IMR-90 (cell line): ENCODE data around the gene CCL19. TPM values are rescaled to one million over a fixed set of nuclear protein-coding genes. Genes with fewer than 3 reads are reported as not detected.

Source experiments
- ATAC-seq: fragments of 200-7000 bp; cut with Tn5 transposase; 2 replicates; pipeline ENCODE4 v1.9.1; 2020; ENCODE audit warnings: low read depth, mild to moderate bottlenecking, moderate library complexity
- BruUV-seq: library from RNA; stranded (reverse); fragments of 400-500 nt; replicated peaks from 2 replicates; lab custom pipeline; 2021; lab: Mats Ljungman, UMichigan
- CTCF ChIA-PET: fragments of 300-600 bp; formaldehyde crosslinking; extraction: SDS; loops from one replicate; lab custom pipeline; 2021; ENCODE audit warnings: antibody characterized with exemption; lab: Yijun Ruan, JAX
- POLR2A ChIA-PET: fragments of 300-600 bp; sonication (Branson Sonifier 250); formaldehyde crosslinking; loops from one replicate; lab custom pipeline; 2022; ENCODE audit warnings: antibody characterized with exemption; ENCODE audit not compliant: unreplicated experiment; lab: Charles Lee
- DNase-seq: peaks from one replicate; pipeline ENCODE4 v3.0.0; 2013
- H2AFZ ChIP-seq: replicated peaks from 2 replicates; pipeline ENCODE3; 2013; ENCODE audit warnings: low read length, mild to moderate bottlenecking; ENCODE audit not compliant: poor library complexity
- H2AK5ac ChIP-seq: 2 replicates; pipeline ENCODE4 v1.6.1; 2013; ENCODE audit warnings: low read depth, low read length, inconsistent platforms
- H2AK9ac ChIP-seq: replicated peaks from 2 replicates; pipeline ENCODE3; 2013; ENCODE audit warnings: mild to moderate bottlenecking, low read depth, low read length, moderate library complexity; ENCODE audit not compliant: poor library complexity
- H2BK120ac ChIP-seq: 2 replicates; pipeline ENCODE4 v1.6.1; 2013; ENCODE audit warnings: low read depth, low read length, inconsistent platforms
- H2BK15ac ChIP-seq: 3 replicates; pipeline ENCODE4 v1.6.1; 2013; ENCODE audit warnings: low read depth, low read length, inconsistent platforms
- H2BK20ac ChIP-seq: 2 replicates; pipeline ENCODE4 v1.6.1; 2013; ENCODE audit warnings: low read depth, mild to moderate bottlenecking, inconsistent platforms, low read length, moderate library complexity
- H2BK5ac ChIP-seq: 2 replicates; pipeline ENCODE4 v1.6.1; 2013; ENCODE audit warnings: mild to moderate bottlenecking, low read depth, low read length, inconsistent platforms; ENCODE audit not compliant: poor library complexity, severe bottlenecking
- H3K14ac ChIP-seq: replicated peaks from 2 replicates; pipeline ENCODE4 v1.6.1; 2013; ENCODE audit warnings: low read depth, low read length, inconsistent platforms
- H3K18ac ChIP-seq: 2 replicates; pipeline ENCODE4 v1.6.1; 2013; ENCODE audit warnings: low read depth, low read length, control low read depth
- H3K23ac ChIP-seq: 2 replicates; pipeline ENCODE4 v1.6.1; 2013; ENCODE audit warnings: low read depth, low read length, inconsistent platforms
- H3K27ac ChIP-seq: 2 replicates; pipeline ENCODE4 v1.5.1; 2013; ENCODE audit warnings: mild to moderate bottlenecking, control low read depth, low read length; ENCODE audit not compliant: insufficient read depth
- H3K27me3 ChIP-seq: 2 replicates; pipeline ENCODE4 v1.6.1; 2013; ENCODE audit warnings: low read length; ENCODE audit not compliant: control insufficient read depth, insufficient read depth
- H3K36me3 ChIP-seq: 2 replicates; pipeline ENCODE4 v1.6.1; 2013; ENCODE audit warnings: low read length, mixed read lengths; ENCODE audit not compliant: control insufficient read depth, insufficient read depth
- H3K4ac ChIP-seq: 2 replicates; pipeline ENCODE4 v1.6.1; 2013; ENCODE audit warnings: low read depth, low read length, inconsistent platforms
- H3K4me1 ChIP-seq: 2 replicates; pipeline ENCODE4 v1.6.1; 2013; ENCODE audit warnings: low read length, mixed read lengths; ENCODE audit not compliant: control insufficient read depth, insufficient read depth
- H3K4me2 ChIP-seq: 2 replicates; pipeline ENCODE4 v1.6.1; 2013; ENCODE audit warnings: low read depth, mild to moderate bottlenecking, control low read depth, low read length, moderate library complexity
- H3K4me3 ChIP-seq: 2 replicates; pipeline ENCODE4 v1.5.1; 2013; ENCODE audit warnings: low read depth, mild to moderate bottlenecking, control low read depth, low read length, moderate library complexity; ENCODE audit not compliant: insufficient read depth
- H3K56ac ChIP-seq: 2 replicates; pipeline ENCODE4 v1.6.1; 2013; ENCODE audit warnings: low read length, inconsistent platforms; ENCODE audit not compliant: insufficient read depth; ENCODE audit errors: extremely low read depth
- H3K79me1 ChIP-seq, 2 experiments: 2 replicates each; pipeline ENCODE4 v1.6.1; 2013; ENCODE audit warnings: low read length in 2 of 2, inconsistent platforms in 1 of 2, low read depth in 1 of 2
- H3K9ac ChIP-seq: 2 replicates; pipeline ENCODE4 v1.6.1; 2013; ENCODE audit warnings: low read depth, low read length, control low read depth
- H3K9me1 ChIP-seq: 2 replicates; pipeline ENCODE4 v1.6.1; 2013; ENCODE audit warnings: low read length, inconsistent platforms; ENCODE audit not compliant: insufficient read depth
- H3K9me3 ChIP-seq: 2 replicates; pipeline ENCODE4 v1.6.1; 2013; ENCODE audit warnings: low read length; ENCODE audit not compliant: control insufficient read depth, insufficient read depth
- H4K20me1 ChIP-seq: 2 replicates; pipeline ENCODE4 v1.6.1; 2013; ENCODE audit warnings: low read length, inconsistent platforms; ENCODE audit not compliant: insufficient read depth
- H4K5ac ChIP-seq: 2 replicates; pipeline ENCODE4 v1.6.1; 2013; ENCODE audit warnings: mild to moderate bottlenecking, low read depth, low read length, control low read depth
- H4K8ac ChIP-seq, 2 experiments: 2 replicates each; pipeline ENCODE4 v1.6.1; 2013; ENCODE audit warnings: low read depth in 2 of 2, low read length in 2 of 2, control low read depth in 1 of 2, inconsistent platforms in 1 of 2
- H4K91ac ChIP-seq: 2 replicates; pipeline ENCODE4 v1.6.1; 2013; ENCODE audit warnings: low read depth, low read length, inconsistent platforms; ENCODE audit not compliant: insufficient read depth
- BHLHE40 ChIP-seq: fragments of 150-350 bp; IDR thresholded peaks from 2 replicates; pipeline ENCODE4 v1.6.1; 2016; ENCODE audit warnings: mild to moderate bottlenecking, low read depth, low read length
- CHD1 ChIP-seq: IDR thresholded peaks from 2 replicates; pipeline ENCODE4 v1.6.1; 2012; ENCODE audit warnings: low read depth, low read length, improper control_type of control experiment
- FOS ChIP-seq: fragments of 150-350 bp; IDR thresholded peaks from 2 replicates; pipeline ENCODE4 v1.6.1; 2016; ENCODE audit warnings: low read depth, low read length
- MAFK ChIP-seq: IDR thresholded peaks from 2 replicates; pipeline ENCODE4 v1.6.1; 2012; ENCODE audit warnings: low read depth, low read length, improper control_type of control experiment
- MAZ ChIP-seq: IDR thresholded peaks from 2 replicates; pipeline ENCODE4 v1.6.1; 2012; ENCODE audit warnings: low read depth, mild to moderate bottlenecking, low read length, improper control_type of control experiment, moderate library complexity, borderline replicate concordance
- MXI1 ChIP-seq: IDR thresholded peaks from 2 replicates; pipeline ENCODE4 v1.6.1; 2012; ENCODE audit warnings: low read depth, mild to moderate bottlenecking, low read length, moderate library complexity, borderline replicate concordance
- NFE2L2 ChIP-seq: fragments of 150-350 bp; IDR thresholded peaks from 2 replicates; pipeline ENCODE4 v1.6.1; 2016; ENCODE audit warnings: low read depth, mild to moderate bottlenecking, low read length
- POLR2A ChIP-seq: IDR thresholded peaks from 2 replicates; pipeline ENCODE4 v1.6.1; 2012; ENCODE audit warnings: mild to moderate bottlenecking, low read depth, low read length
- RAD21 ChIP-seq: IDR thresholded peaks from 2 replicates; pipeline ENCODE4 v1.6.1; 2012; ENCODE audit warnings: low read length, improper control_type of control experiment
- RCOR1 ChIP-seq: IDR thresholded peaks from 2 replicates; pipeline ENCODE4 v1.6.1; 2012; ENCODE audit warnings: mild to moderate bottlenecking, low read length, improper control_type of control experiment; ENCODE audit not compliant: insufficient replicate concordance
- RFX5 ChIP-seq: IDR thresholded peaks from 2 replicates; pipeline ENCODE4 v1.8.0; 2012; ENCODE audit warnings: low read depth, mild to moderate bottlenecking, low read length, moderate library complexity
- SMC3 ChIP-seq: fragments of 150-350 bp; IDR thresholded peaks from 2 replicates; pipeline ENCODE4 v1.6.1; 2016; ENCODE audit warnings: low read depth, mild to moderate bottlenecking, antibody characterized with exemption, low read length, moderate library complexity
- USF2 ChIP-seq: fragments of 150-350 bp; IDR thresholded peaks from 2 replicates; pipeline ENCODE4 v1.6.1; 2017; ENCODE audit warnings: mild to moderate bottlenecking, antibody characterized with exemption, low read length, low read depth
- WGBS, 2 experiments: methylation state at CpG; one replicate each; pipeline versions ENCODE4 v1.1.5 to v1.1.7; 2013; ENCODE audit warnings: missing lambda C conversion rate in 2 of 2; ENCODE audit not compliant: insufficient read length in 1 of 2; ENCODE audit errors: extremely low coverage in 2 of 2; 5-methylcytosine and 5-hydroxymethylcytosine counted together
- dilution Hi-C: fragments of 300-500 bp; cut with HindIII; formaldehyde crosslinking; loops from one replicate; pipeline ENCODE4 v1.14.3; 2018; ENCODE audit warnings: low sequenced_read_pairs; ENCODE audit not compliant: unreplicated experiment
- in situ Hi-C: fragments of 300-500 bp; cut with MboI; formaldehyde crosslinking; loops from 3 replicates; pipeline ENCODE4 v1.14.3; 2019; ENCODE audit warnings: low sequenced_read_pairs, inconsistent platforms, mixed read lengths
- intact Hi-C: fragments of 100-400 bp; cut with micrococcal nuclease; formaldehyde crosslinking; loops from 2 replicates; pipeline ENCODE4 v1.10.0; 2022
- polyA plus RNA-seq, 3 experiments: library from polyadenylated mRNA; depleted of rRNA; stranded (reverse); fragments of >200 nt; gene quantifications; 2 replicates each; pipeline ENCODE4 v1.2.3, GENCODE V29; 2012; ENCODE audit warnings: low replicate concordance in 1 of 3
- total RNA-seq: library from RNA; depleted of rRNA; stranded (reverse); fragments of >200 nt; gene quantifications from 2 replicates; pipeline ENCODE4 v1.2.3, GENCODE V29; 2012
- TF ChIP-seq, protein P1 (sequence below): conservative IDR thresholded peaks from 2 replicates; pipeline ENCODE4 v1.5.1; 2012; ENCODE audit warnings: mild to moderate bottlenecking, low read depth, low read length, improper control_type of control experiment
- TF ChIP-seq, protein P2 (sequence below): fragments of 150-350 bp; IDR thresholded peaks from 2 replicates; pipeline ENCODE4 v1.6.1; 2016; ENCODE audit warnings: low read depth, mild to moderate bottlenecking, low read length, moderate library complexity, borderline replicate concordance

The CCL19 gene
- total and polyA plus RNA-seq, 2 of the 4 experiments (the other 2 are of a cell fraction), result not detected

DNA sequence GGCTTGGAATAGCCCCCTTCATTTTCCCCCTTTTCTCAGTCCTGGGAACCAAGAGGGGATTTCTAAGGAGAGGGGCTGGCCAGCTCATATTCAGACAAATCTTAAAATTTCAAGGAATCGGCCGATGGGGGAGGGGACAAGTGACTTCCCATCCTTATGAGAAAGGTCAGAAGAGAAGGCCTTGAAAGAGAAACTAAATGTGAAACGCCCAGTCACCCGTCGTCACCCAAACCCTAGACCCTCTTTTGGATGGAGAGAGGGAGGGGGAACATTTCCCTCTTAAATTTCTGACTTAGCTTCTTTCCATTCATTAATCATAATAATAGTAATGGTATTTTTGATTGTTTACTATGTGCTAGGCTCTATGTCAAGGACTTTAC, 850 bp upstream of the CCL19 start:
- Histone ChIP-seq H3K18ac (no peak overlapping the region), H4K8ac (no peak overlapping the region), H2BK20ac (no peak overlapping the region), H3K27me3 (no peaks in the 10 kb centered on the region), H3K4ac (no peak overlapping the region), H4K20me1 (no peaks in the 10 kb centered on the region), H4K91ac (no peak overlapping the region), H3K14ac (no peak overlapping the region), H3K4me3 (no peak overlapping the region), H3K79me1 (no peaks in the 10 kb centered on the region), H3K23ac (no peak overlapping the region), H2AFZ (no peak overlapping the region), H3K27ac (no peak overlapping the region), H2BK15ac (no peak overlapping the region), H3K9me3 (no peaks in the 10 kb centered on the region), H3K56ac (no peak overlapping the region), H3K4me2 (no peak overlapping the region), H3K4me1 (no peaks in the 10 kb centered on the region), H3K36me3 (no peaks in the 10 kb centered on the region), H3K9me1 (0 out of 2 replicates have a peak, but pooled peaks cover 4% of the 10 kb centered on the region), H4K5ac (no peak overlapping the region), H2BK120ac (no peak overlapping the region), H2AK9ac (no peak overlapping the region), H2AK5ac (no peak overlapping the region), H2BK5ac (no peak overlapping the region), H3K9ac (no peak overlapping the region)
- in situ Hi-C loops, result no loop called here
- ATAC-seq (no peak), DNase-seq (no peak)
- CTCF ChIA-PET, result interaction anchor here (0.6 kb wide), 2 partner anchors 23 to 961 kb away, joined by 3 to 4 read pairs; no protein-coding TSS in a partner anchor
- no peak for TF ChIP-seq RFX5
- TF ChIP-seq MXI1, result no peak
- TF ChIP-seq MAFK, result no peak
- TF ChIP-seq RAD21, result no peak
- no peak for TF ChIP-seq POLR2A
- TF ChIP-seq, protein P1, sequence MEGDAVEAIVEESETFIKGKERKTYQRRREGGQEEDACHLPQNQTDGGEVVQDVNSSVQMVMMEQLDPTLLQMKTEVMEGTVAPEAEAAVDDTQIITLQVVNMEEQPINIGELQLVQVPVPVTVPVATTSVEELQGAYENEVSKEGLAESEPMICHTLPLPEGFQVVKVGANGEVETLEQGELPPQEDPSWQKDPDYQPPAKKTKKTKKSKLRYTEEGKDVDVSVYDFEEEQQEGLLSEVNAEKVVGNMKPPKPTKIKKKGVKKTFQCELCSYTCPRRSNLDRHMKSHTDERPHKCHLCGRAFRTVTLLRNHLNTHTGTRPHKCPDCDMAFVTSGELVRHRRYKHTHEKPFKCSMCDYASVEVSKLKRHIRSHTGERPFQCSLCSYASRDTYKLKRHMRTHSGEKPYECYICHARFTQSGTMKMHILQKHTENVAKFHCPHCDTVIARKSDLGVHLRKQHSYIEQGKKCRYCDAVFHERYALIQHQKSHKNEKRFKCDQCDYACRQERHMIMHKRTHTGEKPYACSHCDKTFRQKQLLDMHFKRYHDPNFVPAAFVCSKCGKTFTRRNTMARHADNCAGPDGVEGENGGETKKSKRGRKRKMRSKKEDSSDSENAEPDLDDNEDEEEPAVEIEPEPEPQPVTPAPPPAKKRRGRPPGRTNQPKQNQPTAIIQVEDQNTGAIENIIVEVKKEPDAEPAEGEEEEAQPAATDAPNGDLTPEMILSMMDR, result no peak
- no peak for TF ChIP-seq RCOR1
- TF ChIP-seq SMC3, result no peak
- TF ChIP-seq CHD1, result no peak
- TF ChIP-seq, protein P2, sequence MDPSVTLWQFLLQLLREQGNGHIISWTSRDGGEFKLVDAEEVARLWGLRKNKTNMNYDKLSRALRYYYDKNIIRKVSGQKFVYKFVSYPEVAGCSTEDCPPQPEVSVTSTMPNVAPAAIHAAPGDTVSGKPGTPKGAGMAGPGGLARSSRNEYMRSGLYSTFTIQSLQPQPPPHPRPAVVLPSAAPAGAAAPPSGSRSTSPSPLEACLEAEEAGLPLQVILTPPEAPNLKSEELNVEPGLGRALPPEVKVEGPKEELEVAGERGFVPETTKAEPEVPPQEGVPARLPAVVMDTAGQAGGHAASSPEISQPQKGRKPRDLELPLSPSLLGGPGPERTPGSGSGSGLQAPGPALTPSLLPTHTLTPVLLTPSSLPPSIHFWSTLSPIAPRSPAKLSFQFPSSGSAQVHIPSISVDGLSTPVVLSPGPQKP, result no peak
- TF ChIP-seq BHLHE40, result no peak
- TF ChIP-seq USF2, result no peak
- no peak for TF ChIP-seq MAZ
- no peak for TF ChIP-seq NFE2L2
- TF ChIP-seq FOS, result no peak
- intact Hi-C loops, result no loop called here
- dilution Hi-C loops, result no loop called here
- POLR2A ChIA-PET, result interaction anchor here (0.6 kb wide), 1 partner anchor 419 kb away, joined by 3 read pairs; no protein-coding TSS in a partner anchor
- BruUV-seq, result no TSS peak
- no CpG with 5 or more reads among the region's 5 CpGs for WGBS, 2 experiments
